ENCODE results near the gene HRG.

DNA sequence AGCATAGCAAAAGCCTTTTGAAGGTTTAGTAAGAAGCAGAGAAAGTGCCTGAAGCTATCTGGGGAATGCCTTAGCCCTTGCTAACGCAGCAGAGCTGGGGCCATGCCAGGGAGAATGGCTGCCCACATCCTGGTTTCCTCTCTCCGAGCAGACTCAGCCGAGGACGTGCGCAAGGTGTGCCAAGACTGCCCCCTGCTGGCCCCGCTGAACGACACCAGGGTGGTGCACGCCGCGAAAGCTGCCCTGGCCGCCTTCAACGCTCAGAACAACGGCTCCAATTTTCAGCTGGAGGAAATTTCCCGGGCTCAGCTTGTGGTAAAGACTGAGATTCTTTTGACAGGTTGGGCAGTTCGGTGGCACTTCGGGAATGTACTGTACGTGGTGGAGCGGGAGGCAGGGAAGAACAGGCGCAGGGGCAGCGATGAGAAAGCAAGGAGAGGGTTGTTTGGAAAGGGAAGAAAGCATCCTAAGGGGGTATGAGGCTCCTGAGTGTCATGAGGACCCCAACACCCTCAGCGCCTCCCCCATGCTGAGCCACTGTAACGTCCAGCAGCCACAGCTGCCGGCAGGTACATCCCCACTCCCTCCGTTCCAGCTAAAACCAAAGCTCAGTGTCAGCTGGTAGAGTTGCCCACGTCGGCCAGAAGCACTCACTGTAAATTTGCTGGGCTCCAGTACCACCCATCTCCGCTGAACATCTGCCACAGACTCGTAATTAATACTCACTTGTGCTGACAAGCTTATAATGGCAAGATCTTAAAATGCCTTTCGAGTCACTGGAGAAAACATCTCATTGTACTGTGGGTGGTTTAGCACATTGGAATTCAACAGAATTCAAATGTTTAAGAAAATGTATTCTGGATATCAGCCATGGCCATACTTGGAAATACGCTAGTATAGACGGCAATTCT, 48.5 kb upstream of the HRG start:
- TF ChIP-seq POLR2AphosphoS5 (IDR thresholded peaks at IDR 0.05; ENCODE audit: low read depth, low read length) (no peak), SIN3A (IDR thresholded peaks at IDR 0.05; ENCODE audit: borderline replicate concordance, insufficient read depth, low read length) (no peak), REST (IDR thresholded peaks at IDR 0.05; ENCODE audit: insufficient read depth in 1 of 2, low read depth in 2 of 2, low read length in 2 of 2) (no peak)

All from PFSK-1 (cell line).